GM18868 (cell line): ENCODE results near the gene CPEB1.
A peak's percentile ranks its signal among the peaks of the same experiment; 100 is the strongest.

ENCODE experiments used
- ATAC-seq: cut with Tn5 transposase; IDR thresholded peaks from one replicate; pipeline ENCODE4 v1.9.1; 2021; ENCODE audit warnings: mild to moderate bottlenecking, moderate library complexity; ENCODE audit not compliant: unreplicated experiment

Gene CPEB1

DNA sequence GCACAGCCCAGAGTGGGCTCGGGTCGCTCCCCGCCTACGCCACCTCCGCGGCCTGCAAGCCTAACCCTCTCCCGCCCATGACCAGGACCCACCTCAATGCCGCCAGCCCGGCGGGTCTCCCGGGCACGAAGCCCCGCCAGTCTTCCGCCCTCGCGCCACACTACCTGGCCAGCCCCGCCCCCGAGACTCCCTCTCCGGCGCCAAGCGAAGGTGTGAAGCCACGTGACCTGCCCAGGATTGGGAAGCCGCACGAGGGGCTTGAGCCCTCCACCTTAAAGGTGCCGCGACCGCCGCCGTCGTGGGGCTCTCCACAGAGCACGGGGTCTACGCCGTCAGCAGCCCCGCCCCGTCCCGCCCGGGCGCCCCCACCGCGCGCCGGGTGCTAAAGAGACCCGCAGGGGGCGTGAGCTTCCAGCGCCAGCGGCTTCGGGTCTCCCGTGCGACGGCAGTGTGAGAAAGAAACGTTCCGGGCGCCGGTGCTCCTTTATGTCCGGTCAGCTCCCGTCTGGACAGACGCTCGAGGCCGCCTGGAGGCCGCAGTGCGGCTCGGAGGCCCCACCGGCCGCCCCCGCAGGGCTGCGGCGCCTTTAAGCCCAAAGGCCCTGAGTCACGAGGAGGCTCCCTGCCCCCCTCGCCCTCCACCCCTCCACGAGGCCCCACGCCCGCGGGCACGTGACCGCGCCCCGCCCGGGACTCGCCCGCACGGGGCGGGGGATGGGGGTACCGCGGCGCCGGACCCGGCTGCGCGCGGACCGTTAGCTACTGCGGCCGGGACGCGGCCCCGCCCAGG lies at the start of gene CPEB1:
Gene CPEB1, minus strand, starts transcription at position 319 of the 790 bp plus-strand sequence. CDS start 18,904 bp downstream, outside the sequence.
- ATAC-seq = no peak

GRCh38 chr15:82692171-82692570 lies 45.0 kb upstream of the CPEB1 start:
- ATAC-seq = no peak

GRCh38 chr15:82689147-82689546 lies 42.0 kb upstream of the CPEB1 start:
- no peak for ATAC-seq

- ATAC-seq = no peak
Observed at GRCh38 chr15:82688691-82689090, 41.5 kb upstream of the CPEB1 start.

GRCh38 chr15:82681371-82681770 lies 34.2 kb upstream of the CPEB1 start:
- no peak for ATAC-seq

DNA sequence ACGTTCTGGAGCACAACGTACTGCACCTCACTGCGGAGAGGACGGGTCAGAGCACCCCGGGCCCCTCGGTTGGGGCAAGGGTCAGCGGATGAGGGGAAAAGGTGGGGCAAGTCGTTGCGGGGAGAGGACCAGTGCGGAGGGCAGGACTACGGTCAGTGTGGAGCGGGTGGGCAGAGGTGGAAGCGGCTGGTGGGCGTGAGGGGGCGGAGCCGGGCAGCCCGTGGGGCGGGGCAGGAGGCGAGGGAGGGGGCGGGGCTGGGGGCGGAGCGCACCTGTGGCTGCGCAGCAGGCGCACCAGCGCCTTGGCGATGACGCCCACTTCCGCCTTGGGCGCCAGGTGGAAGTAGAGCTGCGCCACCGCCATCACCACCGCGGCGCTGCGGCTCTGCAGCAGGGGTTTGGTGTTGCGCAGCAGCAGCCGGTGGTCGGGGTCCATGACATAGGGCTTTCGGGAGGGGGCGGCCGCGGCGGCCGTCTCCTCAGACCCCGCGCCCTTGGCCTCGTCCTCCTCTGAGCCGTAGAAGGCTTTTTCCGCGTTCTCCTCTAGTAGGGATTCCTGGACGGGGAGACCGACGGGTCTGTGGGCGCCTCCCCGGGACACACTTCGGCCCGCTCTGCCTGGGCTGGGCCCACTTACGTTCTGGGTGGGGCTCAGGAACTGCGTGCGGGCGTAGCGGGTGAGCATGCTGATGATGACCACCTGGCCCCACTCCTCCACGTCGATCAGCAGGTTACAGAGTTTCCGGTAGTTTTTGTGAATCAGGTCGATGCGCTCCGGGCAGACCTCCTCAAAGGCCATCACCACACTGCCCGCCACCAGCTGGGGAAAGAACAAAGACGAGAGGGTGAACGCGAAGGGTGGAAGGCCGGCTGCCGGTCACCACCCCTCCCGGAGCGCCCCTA lies 33.3 kb upstream of the CPEB1 start:
- peak; percentile 72 for ATAC-seq

- ATAC-seq = no peak
Observed at GRCh38 chr15:82679626-82680199, 32.5 kb upstream of the CPEB1 start.

DNA sequence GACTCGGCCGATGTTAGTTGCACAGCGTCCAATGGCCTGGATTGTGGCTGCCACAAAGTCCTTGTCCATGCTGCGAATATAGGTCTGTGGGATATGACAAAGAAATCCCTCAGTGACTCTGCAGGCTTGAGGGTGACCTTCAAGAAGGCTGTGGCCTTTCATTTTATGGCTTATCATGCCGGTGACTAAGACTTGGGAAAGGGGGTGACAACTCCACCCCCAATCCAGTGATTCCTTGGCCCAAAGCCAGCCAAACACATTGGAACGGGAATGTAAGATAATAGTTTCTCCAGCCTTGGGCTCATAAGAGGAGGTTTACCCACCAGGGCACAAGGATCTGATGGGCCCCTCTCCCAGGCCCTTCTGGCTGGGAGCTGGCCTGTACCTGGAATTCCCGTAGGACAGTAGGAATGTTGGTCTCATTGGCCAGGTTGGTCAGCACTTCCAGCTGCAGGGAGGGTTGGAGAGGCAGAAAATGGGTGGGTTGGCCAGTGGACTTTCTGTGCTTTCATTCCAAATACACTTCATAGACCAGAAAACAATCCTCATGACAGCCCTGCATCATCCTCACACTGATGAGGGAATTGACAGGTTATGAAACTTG lies 30.7 kb upstream of the CPEB1 start:
- ATAC-seq = no peak

DNA sequence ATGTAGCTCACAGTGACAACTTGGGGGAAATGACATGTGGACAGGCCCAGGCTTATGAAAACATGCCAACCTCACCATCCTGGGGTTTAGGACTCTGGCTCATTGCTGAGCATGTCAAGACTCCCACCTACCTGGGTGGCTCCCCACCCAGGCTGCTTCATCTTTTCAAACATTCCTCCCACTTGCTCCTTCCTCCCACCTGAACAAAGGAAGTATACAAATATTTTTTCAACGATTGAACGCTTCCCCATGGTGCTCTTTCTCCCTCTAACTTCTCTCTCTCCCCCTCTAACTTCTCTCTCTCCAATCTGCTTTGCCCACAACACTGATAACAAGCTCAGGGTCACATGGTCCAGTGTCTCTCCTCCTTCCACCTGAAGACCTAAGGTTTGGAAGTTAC lies 27.7 kb upstream of the CPEB1 start:
- ATAC-seq = no peak

DNA sequence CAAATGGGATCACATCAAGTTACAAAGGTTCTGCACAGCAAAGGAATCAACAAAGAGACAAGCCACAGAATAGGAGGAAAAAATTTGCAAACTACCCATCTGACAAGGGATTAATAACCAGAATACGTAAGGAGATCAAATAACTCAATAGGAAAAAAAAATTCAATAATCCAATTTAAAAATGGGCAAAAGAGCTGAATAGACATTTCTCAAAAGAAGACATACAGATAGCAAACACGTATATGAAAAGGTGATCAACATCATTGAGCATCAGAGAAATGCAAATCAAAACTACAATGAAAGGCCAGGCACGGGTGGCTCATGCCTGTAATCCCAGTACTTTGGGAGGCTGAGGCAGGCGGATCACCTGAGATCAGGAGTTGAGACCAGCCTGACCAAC lies 23.5 kb upstream of the CPEB1 start:
- no peak for ATAC-seq

DNA sequence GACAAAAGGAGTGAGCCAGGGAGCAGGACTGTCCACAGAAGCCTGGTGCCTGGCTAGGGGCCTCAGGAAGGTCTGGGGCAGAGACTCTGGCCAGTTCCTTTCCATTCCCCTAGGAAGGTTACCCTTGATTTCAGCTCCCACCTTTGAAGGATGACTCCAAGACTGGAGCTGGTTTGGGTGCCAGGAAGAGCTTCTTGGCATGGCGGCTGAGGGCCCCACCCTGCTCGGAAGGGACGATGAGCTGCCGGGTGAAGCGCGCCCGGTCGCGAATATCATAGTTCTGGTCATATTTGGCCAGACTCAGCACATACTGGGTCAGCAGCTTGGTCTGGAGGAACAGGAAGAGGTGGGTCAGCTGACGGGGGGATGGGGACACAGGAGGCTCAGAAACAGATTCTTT lies 19.4 kb upstream of the CPEB1 start:
- ATAC-seq = no peak

- no peak for ATAC-seq
Observed at GRCh38 chr15:82664021-82664420, 16.9 kb upstream of the CPEB1 start.

- ATAC-seq = no peak
Observed at GRCh38 chr15:82663186-82663600, 16.0 kb upstream of the CPEB1 start.

DNA sequence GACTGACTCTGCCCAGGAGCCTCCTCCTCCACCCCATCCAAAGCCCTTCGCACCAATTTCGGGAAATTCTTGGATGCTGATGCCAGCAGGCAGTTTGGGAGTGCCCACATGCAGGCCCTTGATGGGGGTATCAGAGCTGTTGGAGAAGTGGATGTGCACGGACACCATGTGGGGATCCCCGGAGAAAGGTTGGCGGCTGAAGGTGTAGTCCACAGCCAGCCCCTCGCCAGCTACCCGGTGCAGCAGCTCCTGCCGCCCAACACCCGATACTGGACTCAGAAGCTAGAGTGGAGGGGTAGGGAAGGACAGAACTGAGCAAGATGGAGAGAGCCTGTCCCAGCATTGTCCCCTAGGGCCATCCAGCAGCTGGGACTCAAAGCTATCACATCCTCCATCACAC lies 15.5 kb upstream of the CPEB1 start:
- no peak for ATAC-seq

DNA sequence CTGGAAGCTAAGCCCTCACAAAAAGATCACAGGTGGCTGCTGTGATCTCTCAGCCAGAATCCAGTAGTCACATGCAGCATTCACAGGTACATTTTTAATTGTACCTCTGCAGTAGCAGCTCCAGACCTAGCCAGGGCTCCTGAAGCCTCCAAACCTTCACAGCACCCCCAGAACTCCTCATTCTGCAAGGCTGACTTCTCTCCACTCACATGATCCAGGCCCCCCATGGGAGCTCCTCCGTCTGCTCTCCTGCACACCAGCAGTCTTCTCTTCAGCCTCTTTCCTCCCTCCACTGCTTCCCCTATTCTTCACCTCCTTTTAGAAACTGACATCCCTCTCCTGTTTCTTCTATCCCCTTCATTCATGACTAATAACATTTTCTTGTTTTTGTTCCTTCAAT lies 13.2 kb upstream of the CPEB1 start:
- no peak for ATAC-seq

- ATAC-seq = no peak
Observed at GRCh38 chr15:82656641-82657266, 9.6 kb upstream of the CPEB1 start.

DNA sequence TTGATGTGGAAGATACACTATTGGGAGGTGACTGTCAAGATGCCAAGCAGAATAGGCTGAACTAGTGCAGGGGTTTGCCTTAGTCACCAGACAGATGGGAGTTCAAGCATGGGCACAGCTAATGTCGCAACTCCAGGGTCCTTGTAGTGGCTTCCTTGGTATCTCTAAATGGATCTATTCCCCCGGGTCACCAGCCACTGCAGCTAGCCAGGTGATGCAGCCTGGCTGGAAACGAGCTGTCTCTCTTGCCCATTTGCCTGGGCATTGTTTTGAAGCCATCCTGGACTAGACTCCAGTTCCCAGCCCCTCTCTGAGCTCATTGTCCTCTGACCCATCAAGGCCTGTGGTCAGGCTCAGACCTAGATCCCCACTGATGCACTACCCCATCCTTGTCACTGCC lies 8.4 kb upstream of the CPEB1 start:
- no peak for ATAC-seq

- ATAC-seq = no peak
Observed at GRCh38 chr15:82653483-82654168, 6.5 kb upstream of the CPEB1 start.

DNA sequence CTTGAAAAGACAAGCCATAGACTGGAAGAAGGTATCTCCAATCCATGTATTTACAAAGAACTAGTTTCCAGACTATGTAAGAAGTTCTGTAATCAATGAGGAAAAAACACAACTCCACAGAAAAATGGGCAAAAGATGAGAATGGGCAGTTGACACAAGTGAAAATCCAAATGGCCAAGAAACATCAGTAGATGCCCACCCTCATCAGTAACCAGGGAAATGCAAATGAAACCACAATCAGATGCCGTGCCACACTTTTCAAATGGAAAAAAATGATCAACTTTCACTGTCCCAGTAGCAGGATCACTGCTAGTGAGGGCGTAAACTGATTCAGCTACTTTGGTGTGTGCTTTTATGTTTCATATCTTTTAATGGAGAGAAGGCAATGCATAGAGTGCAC lies 4.5 kb upstream of the CPEB1 start:
- ATAC-seq = no peak

GRCh38 chr15:82650046-82650670 lies 3.0 kb upstream of the CPEB1 start:
- ATAC-seq = no peak
